Fibroblast of lung (primary cell): ENCODE data around the gene RAP1GAP2. TPM values are rescaled to one million over a fixed set of nuclear protein-coding genes. Genes with fewer than 3 reads are reported as not detected.

Experiments used
- DNase-seq, 2 donors: peaks; one replicate each; pipeline versions ENCODE4 v3.0.0 to v3.0.0-alpha.2; 2010; ENCODE audit warnings: low read depth in 2 of 2
- H2AFZ ChIP-seq: 2 replicates; pipeline ENCODE4 v1.5.1; 2012; ENCODE audit warnings: low read length, control low read depth, inconsistent platforms
- H3K27ac ChIP-seq: 2 replicates; pipeline ENCODE4 v1.5.1; 2011; ENCODE audit warnings: low read length, control low read depth; ENCODE audit not compliant: insufficient read depth
- H3K27me3 ChIP-seq: 2 replicates; pipeline ENCODE4 v1.5.1; 2011; ENCODE audit warnings: mild to moderate bottlenecking, low read length; ENCODE audit not compliant: control insufficient read depth, insufficient read depth
- H3K36me3 ChIP-seq: 2 replicates; pipeline ENCODE4 v1.5.1; 2011; ENCODE audit warnings: low read length; ENCODE audit not compliant: control insufficient read depth, insufficient read depth
- H3K4me1 ChIP-seq: 2 replicates; pipeline ENCODE4 v1.5.1; 2011; ENCODE audit warnings: low read length; ENCODE audit not compliant: control insufficient read depth, insufficient read depth; ENCODE audit errors: extremely low read depth
- H3K4me2 ChIP-seq: 2 replicates; pipeline ENCODE4 v1.5.1; 2011; ENCODE audit warnings: low read length, control low read depth; ENCODE audit not compliant: insufficient read depth; ENCODE audit errors: extremely low read depth
- H3K4me3 ChIP-seq, 4 experiments: fragments of 200-600 bp in 1 of 4; sonication (generic) in 1 of 4; replicated peaks in 1 of 4; 2 replicates each; pipeline ENCODE4 v1.5.1; 2011 to 2016; ENCODE audit warnings: low read length in 4 of 4, low read depth in 3 of 4, mild to moderate bottlenecking in 3 of 4, control low read depth in 2 of 4, inconsistent platforms in 1 of 4, mixed read lengths in 1 of 4; ENCODE audit not compliant: insufficient read depth in 1 of 4; ENCODE audit errors: control extremely low read depth in 1 of 4
- H3K79me2 ChIP-seq: 2 replicates; pipeline ENCODE4 v1.5.1; 2012; ENCODE audit warnings: mild to moderate bottlenecking, low read length, inconsistent platforms; ENCODE audit not compliant: control insufficient read depth, insufficient read depth
- H3K9ac ChIP-seq: 2 replicates; pipeline ENCODE4 v1.5.1; 2011; ENCODE audit warnings: mild to moderate bottlenecking, low read length, control low read depth; ENCODE audit not compliant: insufficient read depth
- H3K9me3 ChIP-seq: 2 replicates; pipeline ENCODE4 v1.5.1; 2012; ENCODE audit warnings: low read depth, low read length; ENCODE audit not compliant: control insufficient read depth, insufficient read depth
- H4K20me1 ChIP-seq: 2 replicates; pipeline ENCODE4 v1.5.1; 2011; ENCODE audit warnings: low read length; ENCODE audit not compliant: control insufficient read depth, insufficient read depth; ENCODE audit errors: extremely low read depth
- CTCF ChIP-seq, 2 donors: IDR thresholded peaks in 1 of 2; conservative IDR thresholded peaks in 1 of 2; 1 replicate in 1 of 2; 2 replicates in 1 of 2; pipeline ENCODE4 v1.5.1; 2011 to 2012; ENCODE audit warnings: low read length in 2 of 2, control low read depth in 1 of 2, inconsistent platforms in 1 of 2, low read depth in 1 of 2, mild to moderate bottlenecking in 1 of 2
- EZH2 ChIP-seq: IDR thresholded peaks from 2 replicates; pipeline ENCODE4 v1.5.1; 2012; ENCODE audit warnings: low read length, control low read depth, mild to moderate bottlenecking; ENCODE audit errors: missing control alignments
- polyA plus RNA-seq, 2 donors: library from polyadenylated mRNA; depleted of rRNA in 1 of 2; stranded (reverse) in 1 of 2; unstranded in 1 of 2; fragments of >200 nt; gene quantifications; 2 replicates each; pipeline ENCODE4 v1.2.1, GENCODE V29; 2011 to 2012; ENCODE audit warnings: missing spikeins in 1 of 2
- total RNA-seq: library from RNA; depleted of rRNA; stranded (reverse); fragments of >200 nt; gene quantifications from 2 replicates; pipeline ENCODE4 v1.2.1, GENCODE V29; 2014

The RAP1GAP2 gene
- total and polyA plus RNA-seq, 2 donors (not counting 1 experiment from before 2014, with no cell fraction given) = 0.33 to 0.99 TPM

GRCh38 chr17:2980904-2981246 lies 184.6 kb downstream of the RAP1GAP2 start:
- Histone ChIP-seq H3K79me2 (no peaks in the 10 kb centered on the region), H4K20me1 (no peaks in the 10 kb centered on the region), H3K9ac (no peak overlapping the region), H3K27ac (no peak overlapping the region), H3K4me1 (no peaks in the 10 kb centered on the region), H3K27me3 (no peaks in the 10 kb centered on the region), H3K4me2 (no peak overlapping the region), H3K36me3 (no peaks in the 10 kb centered on the region), H2AFZ (no peak overlapping the region), H3K4me3 (no peak overlapping the region), H3K9me3 (no peaks in the 10 kb centered on the region)
- no peak for DNase-seq
- TF ChIP-seq CTCF (conservative IDR thresholded peaks at IDR 0.05 in 1 of 2, IDR thresholded peaks at IDR 0.05 in 1 of 2; ENCODE audit: low read depth in 1 of 2, low read length in 2 of 2) (no peak), EZH2 (no peak)

DNA sequence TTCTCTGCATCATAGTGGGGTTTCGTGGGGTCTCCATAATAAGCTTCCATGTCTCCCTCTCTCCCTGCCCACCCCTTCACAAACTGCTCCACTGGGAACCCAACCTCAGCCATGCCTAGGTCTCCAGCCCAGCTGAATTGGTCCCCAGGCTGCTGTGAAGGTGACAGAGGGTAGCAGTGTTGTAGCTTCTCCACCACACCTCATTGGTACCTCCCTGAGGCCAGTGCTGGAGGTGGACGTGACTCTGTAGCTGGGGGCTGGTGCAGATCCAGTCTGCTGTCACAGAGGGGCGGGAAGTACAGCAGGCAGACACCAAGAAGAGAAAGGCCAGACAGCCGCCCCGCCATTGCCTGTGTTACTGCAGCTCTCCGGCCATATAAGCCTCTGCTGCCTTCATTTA lies 185.1 kb downstream of the RAP1GAP2 start:
- no peaks in the 10 kb centered on the region for H3K79me2 ChIP-seq
- no peaks in the 10 kb centered on the region for H3K9me3 ChIP-seq
- DNase-seq = no peak
- no peaks in the 10 kb centered on the region for H3K4me1 ChIP-seq
- H3K4me3 ChIP-seq = no peak overlapping the region
- no peak overlapping the region for H2AFZ ChIP-seq
- no peak overlapping the region for H3K9ac ChIP-seq
- H3K4me2 ChIP-seq = no peak overlapping the region
- no peak for TF ChIP-seq EZH2
- no peak for TF ChIP-seq CTCF (conservative IDR thresholded peaks at IDR 0.05 in 1 of 2, IDR thresholded peaks at IDR 0.05 in 1 of 2; ENCODE audit: low read depth in 1 of 2, low read length in 2 of 2)
- H4K20me1 ChIP-seq = no peaks in the 10 kb centered on the region
- no peaks in the 10 kb centered on the region for H3K27me3 ChIP-seq
- no peak overlapping the region for H3K27ac ChIP-seq
- H3K36me3 ChIP-seq = no peaks in the 10 kb centered on the region

DNA sequence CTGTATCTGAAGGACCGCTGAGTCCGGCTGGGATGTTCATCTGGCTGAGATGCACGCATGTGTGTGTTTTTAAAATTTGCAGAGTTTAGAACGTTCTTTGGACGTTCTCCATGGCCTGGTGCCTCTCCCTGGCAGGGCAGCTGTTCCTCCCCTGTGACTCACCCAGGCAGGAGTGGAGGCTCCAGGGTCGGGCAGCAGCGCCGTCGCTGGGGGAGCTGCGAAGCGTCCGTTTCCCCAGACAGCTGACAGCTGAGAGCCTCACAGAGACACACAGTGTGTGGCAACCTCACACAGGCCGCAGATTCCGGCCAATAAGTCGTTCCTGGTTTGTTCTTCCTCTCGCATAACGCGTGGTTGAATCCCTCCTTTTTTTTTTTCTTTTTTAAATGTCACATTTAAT lies 186.6 kb downstream of the RAP1GAP2 start:
- peak overlapping the region in 2 of 4 experiments; percentile 4 to 10 for H3K4me3 ChIP-seq
- H3K9me3 ChIP-seq = no peaks in the 10 kb centered on the region
- no peaks in the 10 kb centered on the region for H3K79me2 ChIP-seq
- H2AFZ ChIP-seq = no peak overlapping the region
- TF ChIP-seq EZH2 = no peak
- peak; percentile 39 to 60 for TF ChIP-seq CTCF (conservative IDR thresholded peaks at IDR 0.05 in 1 of 2, IDR thresholded peaks at IDR 0.05 in 1 of 2; ENCODE audit: low read depth in 1 of 2, low read length in 2 of 2)
- DNase-seq = peak; percentile 76 to 96
- no peaks in the 10 kb centered on the region for H3K36me3 ChIP-seq
- H3K4me1 ChIP-seq = no peaks in the 10 kb centered on the region
- no peak overlapping the region for H3K9ac ChIP-seq
- no peak overlapping the region for H3K27ac ChIP-seq
- H4K20me1 ChIP-seq = no peaks in the 10 kb centered on the region
- no peaks in the 10 kb centered on the region for H3K27me3 ChIP-seq
- H3K4me2 ChIP-seq = no peak overlapping the region
